Jurkat, Clone E6-1 (cell line): ENCODE results near the gene ZNF296.
A peak's percentile ranks its signal among the peaks of the same experiment; 100 is the strongest.

Source experiments
- DNase-seq: peaks from one replicate; pipeline ENCODE4 v3.0.0-alpha.2; 2011; ENCODE audit warnings: low read depth, low spot score
- H3K4me3 ChIP-seq: 2 replicates; pipeline ENCODE4 v1.5.1; 2011; ENCODE audit warnings: mild to moderate bottlenecking, low read length, control low read depth, moderate library complexity

ZNF296 gene

DNA sequence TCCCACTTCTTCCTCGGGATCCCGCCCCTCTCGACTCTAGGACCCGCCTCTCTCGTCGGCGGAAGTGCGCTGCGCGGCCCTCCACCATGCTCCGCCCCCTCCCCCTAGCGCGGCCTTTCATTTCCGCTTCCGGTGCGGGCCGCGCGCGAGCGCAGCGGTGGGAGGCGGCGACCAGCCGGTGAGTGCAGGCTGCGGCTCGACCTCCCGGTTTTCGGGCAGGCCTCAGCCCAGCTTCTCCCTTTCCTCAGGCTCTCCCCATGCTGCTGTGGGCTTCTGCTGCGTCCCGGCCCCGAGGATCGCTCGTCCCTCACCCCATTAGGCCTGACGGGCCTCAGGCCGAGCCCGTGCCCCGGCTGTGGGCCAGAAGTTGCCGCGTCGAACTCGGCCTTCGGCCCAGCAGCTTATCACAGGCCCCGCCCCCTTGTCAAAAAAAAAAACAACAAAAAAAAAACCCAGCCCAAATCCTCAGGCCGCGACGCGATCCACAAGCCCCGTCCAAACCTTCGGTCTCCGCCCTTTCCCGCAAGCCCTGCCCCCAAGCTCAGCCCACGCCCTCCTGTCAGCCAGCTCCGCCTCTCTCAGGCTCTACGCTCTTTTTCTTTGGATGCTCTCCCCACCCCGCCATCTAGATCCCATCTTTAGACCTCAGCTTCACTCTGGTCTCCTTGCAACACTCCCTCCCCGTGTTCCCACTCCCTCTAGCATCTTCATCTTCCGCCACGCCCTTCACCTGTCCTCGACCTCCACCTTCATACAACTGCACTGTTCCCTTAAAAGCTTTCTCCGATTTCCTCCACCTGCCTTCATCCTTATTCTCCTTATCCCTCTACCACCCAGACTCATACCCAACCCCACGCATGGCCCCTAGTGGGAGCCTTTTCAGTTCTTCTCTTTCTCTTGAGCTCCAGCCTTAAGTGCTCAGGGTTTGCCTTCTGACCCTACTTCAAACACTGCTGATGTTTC is 37.1 kb downstream of the ZNF296 start, which contains the start of gene CLASRP:
CLASRP (plus strand) TSS at position 115 of the 963 bp plus-strand sequence. CDS start 1,168 bp downstream, outside the sequence.
- peak; percentile 75 for DNase-seq

GRCh38 chr19:45037393-45038169 is 38.7 kb downstream of the ZNF296 start:
- DNase-seq, result no peak
- no peak overlapping the region for H3K4me3 ChIP-seq

More for the DNA sequence above, 37.1 kb downstream of the ZNF296 start, which contains the start of gene CLASRP:
- peak within 1 kb of the TSS; percentile 89 for H3K4me3 ChIP-seq

DNA sequence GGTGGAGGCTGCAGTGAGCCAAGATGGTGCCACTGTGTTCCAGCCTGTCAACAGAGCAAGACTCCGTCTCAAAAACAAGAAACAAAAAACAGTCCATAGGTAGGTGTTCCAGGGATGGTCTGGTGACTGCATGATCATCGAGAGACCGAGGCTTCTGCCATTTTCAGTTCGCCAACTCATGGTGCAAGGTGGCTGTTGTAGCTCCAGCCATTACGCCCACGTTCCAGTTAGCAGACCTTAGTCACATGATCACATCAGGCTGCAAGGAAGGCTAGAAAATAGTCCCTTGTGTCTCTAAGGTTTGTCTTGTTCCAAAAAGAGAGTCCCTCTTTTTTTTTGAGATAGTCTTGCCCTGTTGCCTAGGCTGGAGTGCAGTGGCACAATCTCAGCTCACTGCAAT is 40.5 kb downstream of the ZNF296 start:
- H3K4me3 ChIP-seq, result no peak overlapping the region
- DNase-seq, result no peak

GRCh38 chr19:45032421-45032820 is 43.9 kb downstream of the ZNF296 start:
- DNase-seq, result no peak
- no peak overlapping the region for H3K4me3 ChIP-seq

DNA sequence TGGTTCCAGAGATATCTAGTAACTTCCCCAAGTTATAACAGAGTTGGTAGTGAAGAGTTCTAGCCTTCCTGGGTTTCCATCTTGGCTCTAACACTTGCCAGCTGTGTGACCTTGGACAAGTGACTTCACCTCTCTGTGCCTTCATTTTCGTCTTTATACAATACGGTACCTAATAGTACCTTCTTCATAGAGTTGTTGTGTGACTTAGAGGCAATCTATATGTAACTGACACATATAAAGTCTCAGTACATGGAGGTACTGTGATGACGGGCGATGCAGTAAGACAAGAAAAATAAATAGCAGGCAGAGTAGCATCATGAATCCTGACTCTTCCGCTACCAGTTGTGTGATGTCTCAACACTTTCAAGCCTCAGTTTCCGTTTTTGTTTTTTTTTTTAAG is 45.5 kb downstream of the ZNF296 start:
- H3K4me3 ChIP-seq, result no peak overlapping the region
- DNase-seq, result no peak

- no peak overlapping the region for H3K4me3 ChIP-seq
Observed at GRCh38 chr19:45027371-45027770, 48.9 kb downstream of the ZNF296 start.

DNA sequence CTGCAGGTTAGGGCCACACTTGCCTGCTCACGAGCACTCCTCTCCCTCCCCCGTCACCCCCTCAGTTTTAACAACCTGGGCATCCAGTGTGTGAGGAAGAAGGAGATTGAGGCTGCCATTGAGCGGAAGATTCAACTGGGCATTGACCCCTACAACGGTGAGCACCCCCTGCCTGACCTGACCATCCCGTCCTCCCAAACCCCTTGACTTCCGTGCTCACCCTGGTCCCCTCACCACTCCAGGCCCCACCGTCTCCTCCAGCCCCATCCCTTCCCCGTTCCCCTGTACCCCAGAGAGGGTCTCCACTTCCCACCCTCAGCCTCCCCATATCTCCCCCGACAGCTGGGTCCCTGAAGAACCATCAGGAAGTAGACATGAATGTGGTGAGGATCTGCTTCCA is 51.0 kb downstream of the ZNF296 start:
- H3K4me3 ChIP-seq, result no peak overlapping the region
- DNase-seq, result no peak

More at GRCh38 chr19:45027371-45027770, 48.9 kb downstream of the ZNF296 start:
- no peak for DNase-seq

- no peak for DNase-seq
- H3K4me3 ChIP-seq, result no peak overlapping the region
Observed at GRCh38 chr19:45023048-45023447, 53.2 kb downstream of the ZNF296 start.

- no peak overlapping the region for H3K4me3 ChIP-seq
- DNase-seq, result no peak
Observed at GRCh38 chr19:45021971-45022370, 54.3 kb downstream of the ZNF296 start.
